Tibial artery (tissue), 4 donors: Measurements from ENCODE around the gene BABAM2.
A peak's percentile ranks its signal among the peaks of the same experiment; 100 is the strongest.

Experiments
- DNase-seq, 2 donors: peaks; one replicate each; pipeline ENCODE4 v3.0.0-alpha.2; 2019
- H3K27ac ChIP-seq, 2 donors: fragments of 200-600 bp; sonication (generic) in 1 of 2; 1 replicate in 1 of 2; 2 replicates in 1 of 2; pipeline ENCODE4 v1.5.1; 2018 to 2019; ENCODE audit warnings: mild to moderate bottlenecking in 1 of 2
- H3K27me3 ChIP-seq, 2 donors: fragments of 200-600 bp; sonication (generic) in 1 of 2; one replicate each; pipeline versions ENCODE4 v1.5.1 to v1.6.0; 2016 to 2019
- H3K36me3 ChIP-seq, 3 donors: fragments of 200-600 bp; sonication (generic) in 2 of 3; one replicate each; pipeline ENCODE4 v1.5.1; 2016 to 2019; ENCODE audit warnings: mild to moderate bottlenecking in 2 of 3
- H3K4me1 ChIP-seq, 4 donors: fragments of 200-600 bp; sonication (generic) in 2 of 4; 1 replicate in 3 of 4; 2 replicates in 1 of 4; pipeline ENCODE4 v1.5.1; 2016 to 2019
- H3K4me3 ChIP-seq, 2 donors: fragments of 200-600 bp; sonication (generic) in 1 of 2; 1 replicate in 1 of 2; 2 replicates in 1 of 2; pipeline ENCODE4 v1.5.1; 2018 to 2019; ENCODE audit warnings: mild to moderate bottlenecking in 2 of 2
- H3K9me3 ChIP-seq, 3 donors: fragments of 200-600 bp; sonication (generic) in 1 of 3; one replicate each; pipeline ENCODE4 v1.5.1; 2016 to 2019
- intact Hi-C: fragments of 100-400 bp; cut with DNase I; formaldehyde crosslinking; loops from one replicate; pipeline ENCODE4 v1.15.0; 2023; ENCODE audit warnings: low total_unique reads
- TF ChIP-seq, protein P1 (sequence below), 2 experiments: fragments of 200-600 bp in 1 of 2; fragments of 450-650 bp in 1 of 2; IDR thresholded peaks; one replicate each; pipeline ENCODE4 v1.5.1; 2017 to 2019; ENCODE audit warnings: antibody characterized with exemption in 2 of 2, mild to moderate bottlenecking in 1 of 2, moderate library complexity in 1 of 2

The BABAM2 gene

DNA sequence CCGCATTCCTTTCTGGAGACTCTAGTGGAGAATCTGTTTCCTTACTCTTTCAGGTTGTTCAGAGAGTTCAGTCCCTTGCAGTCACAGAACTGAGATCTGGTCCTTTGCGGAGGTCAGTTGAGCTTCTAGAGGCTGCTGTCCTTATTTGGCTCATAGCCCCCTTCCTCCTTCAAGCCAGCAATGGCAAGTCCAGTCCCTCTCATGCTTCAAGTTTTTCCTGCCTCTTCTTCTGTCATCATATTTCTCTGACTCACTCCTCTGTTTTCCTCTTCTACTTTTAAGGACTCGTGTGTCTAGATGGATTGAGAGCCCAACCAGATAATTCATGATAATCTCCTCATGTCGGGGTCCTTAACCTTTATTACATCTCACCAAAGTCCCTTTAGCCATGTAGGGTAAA is 328.6 kb downstream of the BABAM2 start:
- TF ChIP-seq, protein P1, sequence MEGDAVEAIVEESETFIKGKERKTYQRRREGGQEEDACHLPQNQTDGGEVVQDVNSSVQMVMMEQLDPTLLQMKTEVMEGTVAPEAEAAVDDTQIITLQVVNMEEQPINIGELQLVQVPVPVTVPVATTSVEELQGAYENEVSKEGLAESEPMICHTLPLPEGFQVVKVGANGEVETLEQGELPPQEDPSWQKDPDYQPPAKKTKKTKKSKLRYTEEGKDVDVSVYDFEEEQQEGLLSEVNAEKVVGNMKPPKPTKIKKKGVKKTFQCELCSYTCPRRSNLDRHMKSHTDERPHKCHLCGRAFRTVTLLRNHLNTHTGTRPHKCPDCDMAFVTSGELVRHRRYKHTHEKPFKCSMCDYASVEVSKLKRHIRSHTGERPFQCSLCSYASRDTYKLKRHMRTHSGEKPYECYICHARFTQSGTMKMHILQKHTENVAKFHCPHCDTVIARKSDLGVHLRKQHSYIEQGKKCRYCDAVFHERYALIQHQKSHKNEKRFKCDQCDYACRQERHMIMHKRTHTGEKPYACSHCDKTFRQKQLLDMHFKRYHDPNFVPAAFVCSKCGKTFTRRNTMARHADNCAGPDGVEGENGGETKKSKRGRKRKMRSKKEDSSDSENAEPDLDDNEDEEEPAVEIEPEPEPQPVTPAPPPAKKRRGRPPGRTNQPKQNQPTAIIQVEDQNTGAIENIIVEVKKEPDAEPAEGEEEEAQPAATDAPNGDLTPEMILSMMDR (IDR thresholded peaks at IDR 0.05): no peak
- H3K27me3 ChIP-seq: no peaks in the 10 kb centered on the region
- H3K4me3 ChIP-seq: no peak overlapping the region
- no peaks in the 10 kb centered on the region for H3K9me3 ChIP-seq
- H3K27ac ChIP-seq: no peak overlapping the region
- H3K36me3 ChIP-seq: no peaks in the 10 kb centered on the region
- intact Hi-C loops: no loop called here
- no peak for DNase-seq
- H3K4me1 ChIP-seq: peaks cover 0 to 11% (median 3%) of the 10 kb centered on the region in 4 donors

DNA sequence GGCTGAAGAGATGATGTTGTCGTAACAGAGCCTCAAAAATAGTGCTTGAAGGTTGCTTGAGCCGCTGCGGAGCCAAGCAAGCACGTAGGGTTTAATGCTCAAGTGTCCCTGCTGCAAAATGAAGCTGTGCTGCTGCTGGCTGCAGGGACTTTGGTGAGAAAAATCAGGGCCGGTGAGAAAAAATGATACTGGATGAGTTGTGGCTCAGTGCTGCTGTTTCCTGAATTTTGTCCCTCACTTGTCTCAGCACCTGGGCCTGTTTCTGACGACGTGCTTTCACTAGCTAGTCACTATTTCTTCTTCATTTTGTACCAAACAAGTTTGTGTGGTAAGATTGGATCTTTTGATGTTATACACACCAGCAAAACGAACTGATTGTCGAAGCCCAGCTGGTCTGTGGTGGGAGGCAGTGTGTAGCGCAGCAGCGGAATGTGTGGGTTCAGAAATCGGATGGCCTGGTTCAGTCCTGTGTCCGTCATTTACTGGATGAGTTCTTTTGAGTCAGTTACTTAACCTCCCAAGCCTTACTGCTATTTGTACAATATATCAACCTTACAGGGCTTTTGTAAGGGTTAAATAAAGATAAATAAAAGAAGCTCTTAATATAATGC is 329.3 kb downstream of the BABAM2 start:
- H3K36me3 ChIP-seq: no peaks in the 10 kb centered on the region
- H3K27ac ChIP-seq: no peak overlapping the region
- H3K9me3 ChIP-seq: no peaks in the 10 kb centered on the region
- intact Hi-C loops: no loop called here
- TF ChIP-seq, protein P1 (IDR thresholded peaks at IDR 0.05): no peak
- H3K4me1 ChIP-seq: peaks cover 0 to 14% (median 6%) of the 10 kb centered on the region in 4 donors
- H3K27me3 ChIP-seq: no peaks in the 10 kb centered on the region
- no peak for DNase-seq
- no peak overlapping the region for H3K4me3 ChIP-seq

DNA sequence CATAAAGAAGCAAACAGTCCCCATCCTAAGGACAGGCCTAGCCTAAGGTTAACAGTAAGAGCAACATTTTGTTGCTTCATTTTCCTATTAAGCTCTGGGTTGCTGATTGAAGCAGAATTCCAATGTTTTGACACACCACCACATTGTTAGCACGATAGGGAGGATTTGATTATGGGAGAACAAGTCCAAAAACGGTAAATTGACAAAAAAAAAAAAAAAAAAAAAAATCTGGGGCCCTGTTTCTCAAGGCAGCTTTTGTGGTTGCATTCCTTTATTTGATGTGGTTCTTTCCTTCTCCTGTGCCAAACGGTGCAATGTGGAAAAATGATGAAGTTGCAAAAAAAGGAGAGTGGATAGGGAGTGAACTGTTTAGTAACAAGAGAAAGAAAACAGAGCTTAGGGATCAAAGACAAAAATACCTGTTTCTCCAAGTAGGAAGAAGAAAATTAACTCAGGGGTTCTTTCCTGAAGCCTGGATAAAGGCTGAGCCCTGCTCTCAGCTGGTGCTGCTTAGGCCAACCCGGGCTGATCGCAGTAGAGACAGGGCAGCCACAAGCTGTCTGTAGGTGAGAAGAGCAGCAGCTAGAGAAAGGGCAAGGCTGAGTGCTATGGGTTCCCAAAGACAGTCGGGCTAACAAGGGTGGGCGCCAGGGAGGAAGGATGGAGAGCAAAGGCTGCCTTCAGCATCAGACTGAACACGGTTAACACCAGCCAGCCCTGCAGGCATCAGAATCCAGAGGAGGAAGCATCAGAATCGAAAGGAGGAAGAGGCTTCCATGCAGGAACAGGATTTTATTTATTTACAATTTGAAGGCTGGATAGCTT is 334.3 kb downstream of the BABAM2 start:
- TF ChIP-seq, protein P1 (IDR thresholded peaks at IDR 0.05): no peak
- intact Hi-C loops: no loop called here
- H3K4me1 ChIP-seq: peaks cover 0 to 39% (median 18%) of the 10 kb centered on the region in 4 donors
- no peaks in the 10 kb centered on the region for H3K9me3 ChIP-seq
- H3K36me3 ChIP-seq: no peaks in the 10 kb centered on the region
- no peaks in the 10 kb centered on the region for H3K27me3 ChIP-seq
- no peak for DNase-seq
- H3K4me3 ChIP-seq: no peak overlapping the region
- H3K27ac ChIP-seq: peak overlapping the region; percentile 12 to 38

DNA sequence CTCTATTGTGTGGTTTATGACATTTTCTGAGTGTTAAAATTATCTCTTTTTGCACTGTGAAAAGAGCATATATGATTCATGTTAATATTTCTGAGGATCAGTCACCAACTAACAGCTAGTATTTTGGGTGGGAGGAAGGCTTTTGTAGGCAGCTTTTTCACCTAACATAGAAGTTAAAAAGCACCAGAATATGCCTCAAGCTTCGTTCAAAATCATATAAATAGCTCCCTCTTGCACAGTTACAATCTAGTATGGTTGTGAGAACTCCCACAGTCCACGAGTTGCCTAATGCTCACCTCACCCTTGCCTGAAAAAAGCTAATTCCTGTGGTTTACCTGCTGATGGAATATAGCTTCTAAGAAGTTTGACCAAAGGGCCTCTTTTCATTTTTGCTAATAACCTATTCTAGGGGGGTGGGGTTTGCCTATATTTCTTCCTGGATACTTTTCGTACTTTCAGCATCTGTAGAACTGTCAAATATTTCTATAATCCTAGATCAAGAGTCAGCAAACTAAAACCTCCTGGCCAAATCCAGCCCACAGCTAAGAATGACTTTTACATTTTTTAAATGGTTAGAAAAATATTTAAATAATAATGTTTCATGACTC is 335.0 kb downstream of the BABAM2 start:
- TF ChIP-seq, protein P1 (IDR thresholded peaks at IDR 0.05): no peak
- Histone ChIP-seq H3K4me3 (no peak overlapping the region), H3K27me3 (no peaks in the 10 kb centered on the region), H3K9me3 (no peaks in the 10 kb centered on the region), H3K27ac (peak overlapping the region; percentile 12 to 38), H3K36me3 (no peaks in the 10 kb centered on the region), H3K4me1 (peaks cover 0 to 43% (median 18%) of the 10 kb centered on the region in 4 donors)
- DNase-seq: no peak
- intact Hi-C loops: no loop called here

DNA sequence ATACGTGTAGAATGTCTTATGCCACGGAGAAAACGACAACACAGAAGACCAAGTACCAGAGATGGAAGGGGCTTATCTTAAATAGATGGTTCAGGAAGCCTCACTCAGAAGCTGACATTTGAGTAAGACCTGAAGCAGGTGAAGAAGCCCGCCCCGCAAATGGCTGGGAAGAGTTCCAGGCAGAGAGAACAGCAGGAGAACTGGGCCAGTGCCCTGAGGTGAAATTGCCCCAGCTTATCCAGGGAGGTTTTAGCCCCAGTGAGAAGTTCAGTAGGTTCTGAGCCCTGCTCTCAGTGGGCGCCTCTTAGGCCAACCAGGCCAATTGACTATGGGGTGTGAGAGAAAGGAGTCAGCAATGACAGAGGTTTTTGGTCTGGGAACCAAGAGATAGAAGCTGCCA is 336.0 kb downstream of the BABAM2 start:
- DNase-seq: no peak
- Histone ChIP-seq H3K9me3 (no peaks in the 10 kb centered on the region), H3K36me3 (no peaks in the 10 kb centered on the region), H3K4me3 (no peak overlapping the region), H3K27ac (no peak overlapping the region), H3K27me3 (no peaks in the 10 kb centered on the region), H3K4me1 (peaks cover 0 to 51% (median 24%) of the 10 kb centered on the region in 4 donors)
- TF ChIP-seq, protein P1 (IDR thresholded peaks at IDR 0.05): no peak
- intact Hi-C loops: no loop called here
